GM21526 (cell line): ENCODE data around the gene MVB12B.
"Not testable (repeated sequence)": the region's sequence is repeated elsewhere in the genome, so short reads cannot be mapped to it uniquely, and the experiment has no call there.

Source experiments
- ATAC-seq: cut with Tn5 transposase; IDR thresholded peaks from one replicate; pipeline ENCODE4 v1.9.1; 2021; ENCODE audit warnings: moderate library complexity; ENCODE audit not compliant: unreplicated experiment, low FRiP score

The MVB12B gene

GRCh38 chr9:126527109-126527825, 200.6 kb downstream of the MVB12B start:
- ATAC-seq: no peak

GRCh38 chr9:126528111-126528510, 201.5 kb downstream of the MVB12B start:
- no peak for ATAC-seq

GRCh38 chr9:126528915-126529314, 202.3 kb downstream of the MVB12B start:
- ATAC-seq: no peak

GRCh38 chr9:126531035-126531571, 204.5 kb downstream of the MVB12B start:
- ATAC-seq: no peak

GRCh38 chr9:126531591-126531990, 205.0 kb downstream of the MVB12B start:
- no peak for ATAC-seq

GRCh38 chr9:126532019-126532462, 205.4 kb downstream of the MVB12B start:
- no peak for ATAC-seq

GRCh38 chr9:126532489-126532888, 205.9 kb downstream of the MVB12B start:
- ATAC-seq: no peak

- ATAC-seq: no peak
Measured at GRCh38 chr9:126532951-126533925, 206.6 kb downstream of the MVB12B start.

GRCh38 chr9:126533926-126534310, 207.3 kb downstream of the MVB12B start:
- ATAC-seq: no peak

- ATAC-seq: no peak
Measured at GRCh38 chr9:126534431-126535186, 208.0 kb downstream of the MVB12B start.

GRCh38 chr9:126536131-126536530, 209.5 kb downstream of the MVB12B start:
- ATAC-seq: no peak

GRCh38 chr9:126536841-126537465, 210.3 kb downstream of the MVB12B start:
- ATAC-seq: no peak

- no peak for ATAC-seq
Measured at GRCh38 chr9:126538550-126538949, 211.9 kb downstream of the MVB12B start.

GRCh38 chr9:126540398-126540797, 213.8 kb downstream of the MVB12B start:
- ATAC-seq: not testable (repeated sequence)

GRCh38 chr9:126543490-126543889, 216.9 kb downstream of the MVB12B start:
- no peak for ATAC-seq

GRCh38 chr9:126545106-126545505, 218.5 kb downstream of the MVB12B start:
- no peak for ATAC-seq

GRCh38 chr9:126546036-126546435, 219.4 kb downstream of the MVB12B start:
- no peak for ATAC-seq

- no peak for ATAC-seq
Measured at GRCh38 chr9:126548312-126548711, 221.7 kb downstream of the MVB12B start.

GRCh38 chr9:126549246-126550006, 222.8 kb downstream of the MVB12B start:
- ATAC-seq: no peak
